Gastroesophageal sphincter (tissue), 4 donors: ENCODE measurements around the gene PTPRU. TPM values are rescaled to one million over a fixed set of nuclear protein-coding genes. Genes with fewer than 3 reads are reported as not detected.
"Not testable (repeated sequence)": the region's sequence is repeated elsewhere in the genome, so short reads cannot be mapped to it uniquely, and the experiment has no call there.

ENCODE experiments used
- ATAC-seq: fragments of 150-250 bp; one replicate; pipeline ENCODE4 v1.9.1; 2016; ENCODE audit warnings: mild to moderate bottlenecking, moderate library complexity
- H3K27ac ChIP-seq, 4 donors: fragments of 200-600 bp; sonication (generic) in 3 of 4; 1 replicate in 3 of 4; 2 replicates in 1 of 4; pipeline ENCODE4 v1.5.1; 2016 to 2019
- H3K27me3 ChIP-seq: fragments of 200-600 bp; sonication (generic); one replicate; pipeline ENCODE4 v1.5.1; 2019
- H3K36me3 ChIP-seq, 2 donors: fragments of 200-600 bp; sonication (generic); one replicate each; pipeline ENCODE4 v1.5.1; 2019; ENCODE audit warnings: control low read depth in 1 of 2
- H3K4me1 ChIP-seq, 3 donors: fragments of 200-600 bp; sonication (generic); 1 replicate in 2 of 3; 2 replicates in 1 of 3; pipeline ENCODE4 v1.5.1; 2016 to 2019; ENCODE audit warnings: control low read depth in 2 of 3
- H3K4me3 ChIP-seq, 2 donors: fragments of 200-600 bp; sonication (generic); one replicate each; pipeline ENCODE4 v1.5.1; 2019; ENCODE audit warnings: mild to moderate bottlenecking in 1 of 2, moderate library complexity in 1 of 2
- H3K9me3 ChIP-seq, 3 donors: fragments of 200-600 bp; sonication (generic); one replicate each; pipeline ENCODE4 v1.5.1; 2017 to 2019; ENCODE audit warnings: control low read depth in 2 of 3
- EP300 ChIP-seq: sonication (generic); formaldehyde crosslinking; IDR thresholded peaks from one replicate; pipeline ENCODE4 v1.6.1; 2017; ENCODE audit warnings: antibody characterized with exemption, mild to moderate bottlenecking
- POLR2A ChIP-seq, 2 donors: fragments of 450-650 bp; IDR thresholded peaks; one replicate each; pipeline ENCODE4 v1.6.1; 2017; ENCODE audit warnings: antibody characterized with exemption in 2 of 2, mild to moderate bottlenecking in 2 of 2, moderate library complexity in 1 of 2
- POLR2AphosphoS5 ChIP-seq: sonication (generic); formaldehyde crosslinking; IDR thresholded peaks from one replicate; pipeline ENCODE4 v1.6.1; 2017; ENCODE audit warnings: antibody characterized with exemption
- WGBS, 2 donors: methylation state at CpG; one replicate each; pipeline ENCODE4 v1.1.5; 2018; ENCODE audit warnings: low coverage in 1 of 2; 5-methylcytosine and 5-hydroxymethylcytosine counted together
- total RNA-seq, 4 donors: library from RNA; depleted of rRNA; stranded (reverse); fragments of >200 nt; gene quantifications; one replicate each; pipeline ENCODE4 v1.1.0, GENCODE V29; 2016
- TF ChIP-seq, protein P1 (sequence below), 4 experiments: fragments of 200-600 bp in 2 of 4; fragments of 450-650 bp in 2 of 4; sonication (generic) in 1 of 4; IDR thresholded peaks; one replicate each; pipeline ENCODE4 v1.5.1; 2017 to 2019; ENCODE audit warnings: antibody characterized with exemption in 4 of 4, mild to moderate bottlenecking in 2 of 4, moderate library complexity in 2 of 4

Gene PTPRU
- total RNA-seq, 4 donors from 2014 or later, result 11.1 to 30.5 (median 23.7) TPM

DNA sequence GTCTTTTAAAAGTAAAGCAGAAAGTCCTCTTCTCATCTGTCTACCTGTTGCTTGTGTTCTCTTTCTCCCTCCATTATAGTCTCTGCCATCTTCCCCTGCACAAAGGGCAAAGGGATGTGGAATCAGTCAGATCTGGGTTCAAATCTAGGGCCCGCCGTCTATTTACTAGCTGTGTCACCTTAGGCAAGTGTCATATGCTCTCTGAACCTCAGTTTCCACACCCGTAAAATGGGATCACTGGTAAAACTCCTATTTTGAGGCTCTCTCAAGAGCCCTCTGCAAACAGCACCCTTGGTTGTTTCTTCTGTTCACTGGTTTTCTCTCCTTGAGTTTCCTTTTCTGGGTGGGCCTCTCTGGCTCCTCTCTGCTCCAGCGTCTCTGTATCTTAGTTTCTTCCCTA lies 2.6 kb upstream of the PTPRU start:
- no peak overlapping the region for H3K27ac ChIP-seq
- ATAC-seq, result no peak
- peaks cover 0 to 46% (median 17%) of the 10 kb centered on the region in 3 donors for H3K4me1 ChIP-seq
- H3K36me3 ChIP-seq, result no peaks in the 10 kb centered on the region
- TF ChIP-seq EP300 (no peak), POLR2A (IDR thresholded peaks at IDR 0.05) (no peak), POLR2AphosphoS5 (no peak)
- TF ChIP-seq, protein P1, sequence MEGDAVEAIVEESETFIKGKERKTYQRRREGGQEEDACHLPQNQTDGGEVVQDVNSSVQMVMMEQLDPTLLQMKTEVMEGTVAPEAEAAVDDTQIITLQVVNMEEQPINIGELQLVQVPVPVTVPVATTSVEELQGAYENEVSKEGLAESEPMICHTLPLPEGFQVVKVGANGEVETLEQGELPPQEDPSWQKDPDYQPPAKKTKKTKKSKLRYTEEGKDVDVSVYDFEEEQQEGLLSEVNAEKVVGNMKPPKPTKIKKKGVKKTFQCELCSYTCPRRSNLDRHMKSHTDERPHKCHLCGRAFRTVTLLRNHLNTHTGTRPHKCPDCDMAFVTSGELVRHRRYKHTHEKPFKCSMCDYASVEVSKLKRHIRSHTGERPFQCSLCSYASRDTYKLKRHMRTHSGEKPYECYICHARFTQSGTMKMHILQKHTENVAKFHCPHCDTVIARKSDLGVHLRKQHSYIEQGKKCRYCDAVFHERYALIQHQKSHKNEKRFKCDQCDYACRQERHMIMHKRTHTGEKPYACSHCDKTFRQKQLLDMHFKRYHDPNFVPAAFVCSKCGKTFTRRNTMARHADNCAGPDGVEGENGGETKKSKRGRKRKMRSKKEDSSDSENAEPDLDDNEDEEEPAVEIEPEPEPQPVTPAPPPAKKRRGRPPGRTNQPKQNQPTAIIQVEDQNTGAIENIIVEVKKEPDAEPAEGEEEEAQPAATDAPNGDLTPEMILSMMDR (IDR thresholded peaks at IDR 0.05), result no peak
- H3K27me3 ChIP-seq, result peaks cover 43% of the 10 kb centered on the region
- WGBS, 2 donors, result 83 to 88% methylated on average over 2 to 4 of the region's 4 CpGs
- no peak overlapping the region for H3K4me3 ChIP-seq
- H3K9me3 ChIP-seq, result no peaks in the 10 kb centered on the region

DNA sequence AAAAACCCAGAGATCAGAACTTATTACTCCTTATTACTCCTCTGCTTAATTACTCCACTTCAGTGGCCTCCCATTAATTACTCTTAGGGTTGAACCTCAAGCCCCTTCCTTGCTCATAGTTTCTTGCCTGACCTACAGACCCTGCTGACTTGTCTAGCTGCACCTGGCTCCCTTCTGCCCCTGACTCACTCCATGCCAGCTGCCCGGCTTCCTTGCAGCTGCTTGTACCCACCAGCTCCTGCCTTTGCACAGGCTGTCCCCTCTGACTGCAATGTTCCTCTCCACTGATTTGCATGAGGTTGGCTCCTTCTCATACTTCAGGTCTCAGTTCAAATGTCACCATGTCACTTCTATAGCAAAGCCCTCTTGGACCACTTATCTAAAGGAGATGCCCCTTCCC lies 1.9 kb upstream of the PTPRU start:
- 60 to 75% methylated on average over 1 of the region's 1 CpG for WGBS, 2 donors
- Histone ChIP-seq H3K4me3 (no peak overlapping the region), H3K27ac (no peak overlapping the region), H3K36me3 (no peaks in the 10 kb centered on the region), H3K4me1 (peaks cover 0 to 46% (median 17%) of the 10 kb centered on the region in 3 donors), H3K27me3 (peaks cover 46% of the 10 kb centered on the region), H3K9me3 (no peaks in the 10 kb centered on the region)
- TF ChIP-seq POLR2AphosphoS5, result no peak
- no peak for TF ChIP-seq EP300
- TF ChIP-seq POLR2A (IDR thresholded peaks at IDR 0.05), result no peak
- TF ChIP-seq, protein P1 (IDR thresholded peaks at IDR 0.05), result no peak
- ATAC-seq, result no peak

DNA sequence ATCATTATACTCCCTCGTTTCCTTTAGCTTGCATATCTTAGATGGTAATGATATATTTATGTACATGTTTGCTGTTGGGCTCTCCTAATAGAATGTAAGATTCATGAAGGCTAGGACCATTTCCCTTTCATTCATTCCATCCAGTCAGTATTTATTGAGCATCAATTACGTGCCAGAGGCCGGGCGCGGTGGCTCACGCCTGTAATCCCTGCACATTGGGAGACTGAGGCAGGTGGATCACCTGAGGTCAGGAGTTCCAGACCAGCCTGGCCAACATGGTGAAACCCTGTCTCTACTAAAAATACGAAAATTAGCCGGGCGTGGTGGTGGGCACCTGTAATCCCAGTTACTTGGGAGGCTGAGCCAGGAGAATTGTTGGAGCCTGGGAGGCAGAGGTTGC lies 1.4 kb upstream of the PTPRU start:
- H3K36me3 ChIP-seq, H3K27ac ChIP-seq, H3K9me3 ChIP-seq, ATAC-seq, H3K4me3 ChIP-seq: not testable (repeated sequence)
- H3K27me3 ChIP-seq, result peaks cover 46% of the 10 kb centered on the region
- peaks cover 0 to 42% (median 13%) of the 10 kb centered on the region in 3 donors for H3K4me1 ChIP-seq
- 79 to 88% methylated on average over 3 to 5 of the region's 9 CpGs for WGBS, 2 donors

DNA sequence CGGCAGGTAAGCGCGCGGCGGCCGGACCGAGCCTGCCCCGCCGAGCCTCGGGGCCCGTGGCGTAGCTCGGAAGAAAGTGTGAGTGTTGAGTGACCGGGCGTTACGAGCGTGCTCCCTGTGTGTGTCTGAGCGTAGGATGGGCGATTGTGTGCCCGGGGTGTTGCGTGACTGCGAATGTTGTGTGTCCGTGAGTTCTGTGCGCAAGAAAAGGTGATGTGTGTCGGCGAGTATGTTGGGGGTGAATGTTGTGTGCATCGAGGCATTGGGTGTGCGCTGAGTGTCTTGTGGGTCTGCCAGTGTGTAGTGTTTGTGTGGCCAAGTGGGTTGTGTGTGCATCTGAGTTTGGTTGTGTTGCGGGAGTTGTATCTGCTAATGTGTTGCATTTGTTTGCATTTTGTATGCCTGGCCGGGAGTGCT lies 398 bp downstream of the PTPRU start:
- TF ChIP-seq EP300 (no peak), POLR2A (IDR thresholded peaks at IDR 0.05) (no peak), POLR2AphosphoS5 (no peak)
- TF ChIP-seq, protein P1 (IDR thresholded peaks at IDR 0.05), result no peak
- H3K9me3 ChIP-seq, result no peaks in the 10 kb centered on the region
- peak overlapping the region in 3 of 4 donors; percentile 76 to 82 (median 78) for H3K27ac ChIP-seq
- 0% methylated on average over 6 of the region's 30 CpGs; no CpG with 5 or more reads in 1 of the 2 donors for WGBS, 2 donors
- ATAC-seq, result no peak
- H3K4me3 ChIP-seq, result peak overlapping the region; percentile 34 to 73
- H3K4me1 ChIP-seq, result peaks cover 0 to 29% (median 9%) of the 10 kb centered on the region in 3 donors
- H3K27me3 ChIP-seq, result peaks cover 56% of the 10 kb centered on the region
- no peaks in the 10 kb centered on the region for H3K36me3 ChIP-seq

DNA sequence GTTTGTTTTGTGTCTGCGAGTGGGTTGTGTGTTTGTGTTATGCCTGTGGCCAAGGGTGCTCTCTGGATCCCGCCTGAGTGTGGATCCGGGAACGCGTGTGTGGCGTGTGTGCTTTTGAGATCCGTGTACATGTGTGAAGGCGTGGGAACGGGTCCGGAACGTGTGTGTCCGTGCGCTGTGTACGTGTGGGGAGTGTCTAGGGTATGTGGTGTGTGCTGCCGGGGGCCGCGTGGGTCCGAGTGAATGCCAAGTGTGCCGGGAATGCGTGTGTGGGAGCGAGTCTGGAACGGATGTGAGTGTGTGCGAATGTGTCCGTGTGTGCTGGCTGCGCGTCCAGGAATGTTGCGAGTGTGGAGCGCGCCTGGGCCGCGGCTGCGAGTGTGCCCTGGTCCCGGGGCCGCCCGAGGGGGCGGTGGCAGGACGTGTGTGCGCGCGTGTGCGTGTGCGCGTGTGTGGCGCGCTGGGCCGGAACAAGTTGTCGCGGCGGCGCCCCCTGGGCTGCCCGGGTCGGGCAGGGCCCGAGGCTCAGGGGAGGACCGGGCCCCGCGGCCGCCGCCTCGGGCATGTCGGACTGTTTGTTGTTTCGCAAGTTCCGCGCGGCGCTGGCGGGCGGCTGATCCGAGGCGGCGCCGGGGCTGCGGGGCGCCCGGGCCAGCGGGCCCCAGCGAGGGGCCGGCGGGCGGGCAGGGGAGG lies 953 bp downstream of the PTPRU start:
- TF ChIP-seq POLR2AphosphoS5, result peak; percentile 60
- TF ChIP-seq, protein P1 (IDR thresholded peaks at IDR 0.05), result peak in 1 of 4 experiments; percentile 29
- TF ChIP-seq POLR2A (IDR thresholded peaks at IDR 0.05), result peak in 1 of 2 donors; percentile 20
- no peak for TF ChIP-seq EP300
- no peaks in the 10 kb centered on the region for H3K36me3 ChIP-seq
- WGBS, 2 donors, result 3% methylated on average over 23 of the region's 79 CpGs; no CpG with 5 or more reads in 1 of the 2 donors
- peaks cover 56% of the 10 kb centered on the region for H3K27me3 ChIP-seq
- peak overlapping the region in 3 of 4 donors; percentile 76 to 82 (median 78) for H3K27ac ChIP-seq
- H3K4me1 ChIP-seq, result peaks cover 0 to 29% (median 9%) of the 10 kb centered on the region in 3 donors
- ATAC-seq, result peak; percentile 52
- no peaks in the 10 kb centered on the region for H3K9me3 ChIP-seq
- H3K4me3 ChIP-seq, result peak overlapping the region; percentile 34 to 73
